Sigmoid colon (tissue), 7 donors: ENCODE measurements around the gene FTO. TPM values are rescaled to one million over a fixed set of nuclear protein-coding genes. Genes with fewer than 3 reads are reported as not detected.

ENCODE experiments used
- DNase-seq: peaks from one replicate; pipeline ENCODE4 v3.0.0-alpha.2; 2019
- H3K27ac ChIP-seq, 4 donors: fragments of 200-600 bp; sonication (generic); one replicate each; pipeline ENCODE4 v1.5.1; 2016 to 2019; ENCODE audit warnings: mild to moderate bottlenecking in 1 of 4
- H3K27me3 ChIP-seq, 3 donors: fragments of 200-600 bp; sonication (generic); one replicate each; pipeline ENCODE4 v1.5.1; 2019; ENCODE audit warnings: mild to moderate bottlenecking in 1 of 3
- H3K36me3 ChIP-seq, 4 donors: fragments of 200-600 bp; sonication (generic); one replicate each; pipeline ENCODE4 v1.5.1; 2016 to 2019
- H3K4me1 ChIP-seq, 4 donors: fragments of 200-600 bp; sonication (generic); one replicate each; pipeline ENCODE4 v1.5.1; 2017 to 2019
- H3K4me3 ChIP-seq, 4 donors: fragments of 200-600 bp; sonication (generic); one replicate each; pipeline ENCODE4 v1.5.1; 2017 to 2019; ENCODE audit warnings: mild to moderate bottlenecking in 2 of 4, moderate library complexity in 1 of 4
- H3K9me3 ChIP-seq, 4 donors: fragments of 200-600 bp in 3 of 4; sonication (generic) in 3 of 4; one replicate each; pipeline versions ENCODE4 v1.5.1 to v1.6.1; 2013 to 2019
- EP300 ChIP-seq, 4 donors: sonication (generic); formaldehyde crosslinking; IDR thresholded peaks; one replicate each; pipeline ENCODE4 v1.6.1; 2017; ENCODE audit warnings: antibody characterized with exemption in 4 of 4
- POLR2A ChIP-seq, 2 donors: fragments of 450-650 bp; IDR thresholded peaks; one replicate each; pipeline ENCODE4 v1.6.1; 2016; ENCODE audit warnings: antibody characterized with exemption in 2 of 2, mild to moderate bottlenecking in 2 of 2, moderate library complexity in 2 of 2
- POLR2AphosphoS5 ChIP-seq, 4 donors: sonication (generic); formaldehyde crosslinking; IDR thresholded peaks; one replicate each; pipeline ENCODE4 v1.6.1; 2017; ENCODE audit warnings: antibody characterized with exemption in 4 of 4
- WGBS, 2 donors: extraction: QIAGEN DNeasy Blood & Tissue Kit; methylation state at CpG; one replicate each; pipeline ENCODE4 v1.1.7; 2013; 5-methylcytosine and 5-hydroxymethylcytosine counted together
- intact Hi-C: fragments of 100-400 bp; cut with DNase I; formaldehyde crosslinking; loops from one replicate; pipeline ENCODE4 v1.15.1; 2023
- polyA plus RNA-seq, 3 donors: library from polyadenylated mRNA; stranded (reverse); fragments of 200-250 nt; gene quantifications; one replicate each; pipeline ENCODE4 v1.2.3, GENCODE V29; 2013
- total RNA-seq, 4 donors: library from RNA; depleted of rRNA; stranded (reverse); fragments of >200 nt; gene quantifications; one replicate each; pipeline ENCODE4 v1.1.0, GENCODE V29; 2016
- TF ChIP-seq, protein P1 (sequence below), 4 experiments: fragments of 450-650 bp in 3 of 4; fragments of 200-600 bp in 1 of 4; IDR thresholded peaks; one replicate each; pipeline ENCODE4 v1.5.1; 2016 to 2019; ENCODE audit warnings: antibody characterized with exemption in 4 of 4, mild to moderate bottlenecking in 3 of 4, moderate library complexity in 2 of 4
- donor health status: healthy with polysubstance abuse.
- donor health status: Bipolar disorder and iron deficiency.
- donor health status: healthy.

FTO gene
- total and polyA plus RNA-seq, 7 donors, result 9.9 to 97.2 (median 77.8) TPM

DNA sequence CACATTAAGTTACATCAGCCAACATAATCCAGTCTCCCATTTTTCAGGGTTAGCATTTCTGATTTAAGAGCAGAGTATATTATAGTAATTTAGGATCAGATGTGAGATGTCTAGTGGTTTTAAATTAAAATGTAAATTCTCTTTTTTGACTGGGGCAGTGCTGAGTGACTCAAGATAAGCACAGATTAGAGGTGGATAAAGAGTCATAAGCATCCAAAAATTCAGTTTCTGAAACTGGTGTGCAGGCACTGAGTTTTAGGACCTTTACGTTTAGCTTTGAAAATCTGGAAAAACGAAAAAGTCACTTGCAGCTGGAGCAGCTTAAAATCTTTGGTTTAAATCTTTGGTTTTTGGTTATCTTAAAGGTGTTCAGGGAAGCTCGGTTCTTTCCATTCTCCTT is 190.7 kb downstream of the FTO start:
- 93 to 94% methylated on average over 3 of the region's 3 CpGs for WGBS, 2 donors
- Histone ChIP-seq H3K27ac (no peak overlapping the region), H3K4me3 (no peak overlapping the region), H3K9me3 (no peaks in the 10 kb centered on the region), H3K27me3 (no peaks in the 10 kb centered on the region), H3K4me1 (peaks cover 0 to 26% (median 17%) of the 10 kb centered on the region in 4 donors), H3K36me3 (peaks cover 0 to 3% (median 0%) of the 10 kb centered on the region in 4 donors)
- no peak for DNase-seq
- TF ChIP-seq POLR2AphosphoS5 (IDR thresholded peaks at IDR 0.05) (no peak), POLR2A (IDR thresholded peaks at IDR 0.05) (no peak), EP300 (IDR thresholded peaks at IDR 0.05) (no peak)
- TF ChIP-seq, protein P1, sequence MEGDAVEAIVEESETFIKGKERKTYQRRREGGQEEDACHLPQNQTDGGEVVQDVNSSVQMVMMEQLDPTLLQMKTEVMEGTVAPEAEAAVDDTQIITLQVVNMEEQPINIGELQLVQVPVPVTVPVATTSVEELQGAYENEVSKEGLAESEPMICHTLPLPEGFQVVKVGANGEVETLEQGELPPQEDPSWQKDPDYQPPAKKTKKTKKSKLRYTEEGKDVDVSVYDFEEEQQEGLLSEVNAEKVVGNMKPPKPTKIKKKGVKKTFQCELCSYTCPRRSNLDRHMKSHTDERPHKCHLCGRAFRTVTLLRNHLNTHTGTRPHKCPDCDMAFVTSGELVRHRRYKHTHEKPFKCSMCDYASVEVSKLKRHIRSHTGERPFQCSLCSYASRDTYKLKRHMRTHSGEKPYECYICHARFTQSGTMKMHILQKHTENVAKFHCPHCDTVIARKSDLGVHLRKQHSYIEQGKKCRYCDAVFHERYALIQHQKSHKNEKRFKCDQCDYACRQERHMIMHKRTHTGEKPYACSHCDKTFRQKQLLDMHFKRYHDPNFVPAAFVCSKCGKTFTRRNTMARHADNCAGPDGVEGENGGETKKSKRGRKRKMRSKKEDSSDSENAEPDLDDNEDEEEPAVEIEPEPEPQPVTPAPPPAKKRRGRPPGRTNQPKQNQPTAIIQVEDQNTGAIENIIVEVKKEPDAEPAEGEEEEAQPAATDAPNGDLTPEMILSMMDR (IDR thresholded peaks at IDR 0.05), result no peak
- intact Hi-C loops, result loop anchor here (10.0 kb wide), 1 partner anchor 390 kb away; the partner anchor contains the start of gene IRX3

DNA sequence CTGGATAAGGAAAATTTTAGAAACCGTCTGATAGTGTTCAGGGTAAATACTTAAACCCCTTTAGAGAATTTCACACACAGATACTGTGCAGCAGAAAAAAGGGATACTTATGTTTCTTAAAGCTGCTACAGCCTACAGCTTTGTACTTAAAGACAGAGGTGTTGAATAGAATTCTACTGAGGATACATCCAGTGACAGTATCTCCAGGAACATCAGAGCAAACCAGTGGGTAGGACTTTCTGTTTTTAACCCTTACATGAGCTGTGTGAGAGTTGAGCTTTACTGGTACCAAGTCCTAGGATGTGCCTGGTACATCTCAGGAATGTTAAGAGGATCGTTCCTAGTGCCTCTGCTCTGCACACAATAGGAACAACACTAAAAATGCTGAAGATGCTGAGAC is 191.5 kb downstream of the FTO start:
- H3K9me3 ChIP-seq, result no peaks in the 10 kb centered on the region
- no peak overlapping the region for H3K4me3 ChIP-seq
- no peaks in the 10 kb centered on the region for H3K27me3 ChIP-seq
- peaks cover 0 to 28% (median 17%) of the 10 kb centered on the region in 4 donors for H3K4me1 ChIP-seq
- 86% methylated on average over 2 of the region's 2 CpGs for whole genome bisulfite sequencing, 2 donors
- intact Hi-C loops, result loop anchor here (10.0 kb wide), 1 partner anchor 389 kb away; the partner anchor contains the start of gene IRX3
- H3K27ac ChIP-seq, result no peak overlapping the region
- TF ChIP-seq EP300 (IDR thresholded peaks at IDR 0.05), result no peak
- TF ChIP-seq, protein P1 (IDR thresholded peaks at IDR 0.05), result no peak
- H3K36me3 ChIP-seq, result no peaks in the 10 kb centered on the region
- DNase-seq, result no peak

DNA sequence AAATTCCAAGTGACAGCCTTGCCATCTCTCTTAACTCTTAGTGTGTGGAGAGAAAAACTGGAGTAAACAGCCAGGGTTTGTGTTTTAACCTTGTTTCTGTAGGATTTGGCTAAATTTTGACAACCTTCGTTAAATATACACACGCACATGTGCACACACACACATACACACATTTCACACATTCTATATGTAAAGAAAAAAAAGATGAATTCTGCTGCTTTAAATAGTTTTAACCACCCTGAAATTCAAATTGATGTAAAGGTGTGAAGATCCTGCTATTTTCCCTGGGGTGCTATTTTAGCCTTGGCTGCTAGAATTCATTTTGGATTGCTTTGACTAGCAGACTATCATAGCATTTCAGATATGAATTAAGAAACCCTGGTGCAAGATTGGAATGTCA is 191.9 kb downstream of the FTO start:
- intact Hi-C loops, result loop anchor here (10.0 kb wide), 1 partner anchor 389 kb away; the partner anchor contains the start of gene IRX3
- Histone ChIP-seq H3K36me3 (no peaks in the 10 kb centered on the region), H3K4me1 (peaks cover 0 to 28% (median 17%) of the 10 kb centered on the region in 4 donors), H3K27me3 (no peaks in the 10 kb centered on the region), H3K9me3 (no peaks in the 10 kb centered on the region), H3K4me3 (no peak overlapping the region), H3K27ac (no peak overlapping the region)
- TF ChIP-seq, protein P1 (IDR thresholded peaks at IDR 0.05), result no peak
- TF ChIP-seq EP300 (IDR thresholded peaks at IDR 0.05) (no peak), POLR2AphosphoS5 (IDR thresholded peaks at IDR 0.05) (no peak), POLR2A (IDR thresholded peaks at IDR 0.05) (no peak)
- WGBS, 2 donors, result 92 to 97% methylated on average over 2 of the region's 2 CpGs
- DNase-seq, result no peak

DNA sequence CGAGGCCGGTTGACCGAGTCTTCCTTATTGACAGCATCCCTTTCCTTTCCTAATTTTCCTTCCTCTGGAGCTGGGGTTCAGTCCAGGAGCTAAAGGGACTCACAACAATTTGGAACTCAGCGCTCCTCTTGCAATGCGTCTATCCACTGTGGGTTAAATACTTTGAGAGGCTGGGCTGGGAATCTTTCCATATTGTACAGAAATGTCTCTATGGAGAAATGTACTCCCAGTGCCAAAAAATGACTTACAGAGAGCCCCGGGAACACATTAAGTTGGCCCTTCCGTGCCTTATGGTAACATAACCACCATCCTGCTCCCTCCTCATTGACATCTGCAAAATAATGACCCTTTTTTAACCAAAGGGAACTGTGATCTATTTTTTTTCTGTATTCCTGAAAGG is 192.8 kb downstream of the FTO start:
- Histone ChIP-seq H3K4me3 (no peak overlapping the region), H3K27me3 (no peaks in the 10 kb centered on the region), H3K27ac (no peak overlapping the region), H3K4me1 (peaks cover 0 to 28% (median 17%) of the 10 kb centered on the region in 4 donors), H3K9me3 (no peaks in the 10 kb centered on the region), H3K36me3 (no peaks in the 10 kb centered on the region)
- no peak for DNase-seq
- 90 to 93% methylated on average over 7 of the region's 7 CpGs for WGBS, 2 donors
- no peak for TF ChIP-seq POLR2A (IDR thresholded peaks at IDR 0.05)
- no peak for TF ChIP-seq POLR2AphosphoS5 (IDR thresholded peaks at IDR 0.05)
- no peak for TF ChIP-seq EP300 (IDR thresholded peaks at IDR 0.05)
- TF ChIP-seq, protein P1 (IDR thresholded peaks at IDR 0.05), result no peak
- intact Hi-C loops, result loop anchor here (10.0 kb wide), 1 partner anchor 388 kb away; the partner anchor contains the start of gene IRX3

DNA sequence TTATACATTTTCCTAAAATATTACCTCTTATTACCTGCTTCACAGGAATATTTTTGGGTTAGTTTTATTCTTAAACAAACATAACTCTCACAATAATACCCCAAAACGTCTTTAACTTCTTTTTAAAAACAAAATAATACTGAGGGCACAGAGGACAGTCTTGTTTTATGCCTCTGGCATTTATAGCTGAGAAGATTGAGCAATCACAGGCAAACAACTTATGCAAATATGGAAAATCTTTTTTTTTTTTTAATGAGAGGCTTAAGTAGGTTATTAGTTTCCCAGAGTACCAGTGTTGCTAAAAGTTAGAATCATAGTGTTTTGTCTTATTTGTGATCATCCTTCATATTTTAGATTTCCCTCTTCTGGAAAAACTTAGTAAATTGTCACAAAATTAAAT is 195.0 kb downstream of the FTO start:
- no peak for DNase-seq
- intact Hi-C loops, result loop anchor here (10.0 kb wide), 1 partner anchor 386 kb away; the partner anchor contains the start of gene IRX3

More for the DNA sequence above, 195.0 kb downstream of the FTO start:
- Histone ChIP-seq H3K4me1 (peaks cover 0 to 22% (median 7%) of the 10 kb centered on the region in 4 donors), H3K36me3 (no peaks in the 10 kb centered on the region), H3K27ac (no peak overlapping the region), H3K9me3 (no peaks in the 10 kb centered on the region), H3K4me3 (no peak overlapping the region), H3K27me3 (no peaks in the 10 kb centered on the region)
- no peak for TF ChIP-seq EP300 (IDR thresholded peaks at IDR 0.05)
- TF ChIP-seq, protein P1 (IDR thresholded peaks at IDR 0.05), result no peak
- TF ChIP-seq POLR2A (IDR thresholded peaks at IDR 0.05), result no peak
- TF ChIP-seq POLR2AphosphoS5 (IDR thresholded peaks at IDR 0.05), result no peak
- 10 to 45% methylated on average over 1 of the region's 1 CpG for WGBS, 2 donors
